Activated CD4-positive, alpha-beta T cell treated with anti-CD3 and anti-CD28 coated beads, Interleukin-2, amount 50 U/mL, for 24 hours (primary cell): ENCODE measurements around the gene PRSS16.
"Not testable (repeated sequence)": the region's sequence is repeated elsewhere in the genome, so short reads cannot be mapped to it uniquely, and the experiment has no call there.

ENCODE experiments used
- DNase-seq, 2 donors: peaks; one replicate each; pipeline ENCODE4 v3.0.0-alpha.2; 2020; ENCODE audit warnings: low read depth in 1 of 2, low spot score in 1 of 2

The PRSS16 gene

DNA sequence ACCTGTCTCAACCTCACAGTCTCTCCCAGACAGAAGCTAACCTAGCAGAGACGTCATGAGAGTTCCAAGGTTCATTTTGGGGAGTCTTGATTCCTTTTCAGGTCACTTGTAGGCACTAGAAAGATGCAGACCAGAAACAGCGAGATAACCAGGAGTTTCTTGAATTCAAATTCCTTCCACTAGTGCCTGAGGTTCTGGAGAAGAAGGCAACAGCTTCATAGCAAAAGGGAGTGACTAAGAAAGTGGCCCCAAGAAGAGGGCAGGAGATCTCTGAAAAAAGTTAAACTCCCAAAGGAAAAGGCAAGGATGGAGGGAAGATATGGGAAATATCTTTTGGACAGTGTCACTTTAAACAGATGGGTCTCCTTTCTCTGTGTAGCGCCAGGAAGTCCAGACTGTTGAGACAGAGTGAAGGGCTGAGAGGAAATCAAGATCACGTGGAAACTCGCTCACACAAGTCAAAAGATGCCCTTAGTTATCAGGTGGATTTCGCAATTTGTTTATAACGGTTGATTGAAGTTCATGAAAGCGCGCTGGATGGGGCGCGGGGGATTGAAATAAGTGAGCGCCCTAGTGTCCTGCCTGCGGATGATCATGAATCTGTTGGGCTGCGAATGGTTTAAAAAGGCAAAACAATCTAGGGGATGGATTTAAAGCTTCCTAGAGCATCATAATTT, 4.8 kb upstream of the PRSS16 start:
- DNase-seq, result no peak

DNA sequence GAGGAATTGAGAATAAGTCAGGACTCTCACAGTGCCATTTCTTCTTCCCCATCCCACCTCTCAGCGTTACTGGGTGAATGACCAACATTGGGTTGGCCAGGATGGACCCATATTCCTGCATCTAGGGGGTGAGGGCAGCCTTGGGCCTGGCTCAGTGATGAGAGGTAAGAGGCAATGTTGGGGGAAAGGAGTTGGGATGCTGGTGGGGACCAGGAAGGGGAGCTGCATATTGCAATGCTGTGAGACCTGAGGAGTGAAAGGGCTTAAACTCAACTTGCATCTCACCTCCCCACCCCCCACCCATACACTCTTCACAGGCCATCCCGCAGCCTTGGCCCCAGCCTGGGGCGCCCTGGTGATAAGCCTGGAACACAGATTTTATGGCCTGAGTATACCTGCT, 1.3 kb downstream of the PRSS16 start:
- DNase-seq, result no peak

DNA sequence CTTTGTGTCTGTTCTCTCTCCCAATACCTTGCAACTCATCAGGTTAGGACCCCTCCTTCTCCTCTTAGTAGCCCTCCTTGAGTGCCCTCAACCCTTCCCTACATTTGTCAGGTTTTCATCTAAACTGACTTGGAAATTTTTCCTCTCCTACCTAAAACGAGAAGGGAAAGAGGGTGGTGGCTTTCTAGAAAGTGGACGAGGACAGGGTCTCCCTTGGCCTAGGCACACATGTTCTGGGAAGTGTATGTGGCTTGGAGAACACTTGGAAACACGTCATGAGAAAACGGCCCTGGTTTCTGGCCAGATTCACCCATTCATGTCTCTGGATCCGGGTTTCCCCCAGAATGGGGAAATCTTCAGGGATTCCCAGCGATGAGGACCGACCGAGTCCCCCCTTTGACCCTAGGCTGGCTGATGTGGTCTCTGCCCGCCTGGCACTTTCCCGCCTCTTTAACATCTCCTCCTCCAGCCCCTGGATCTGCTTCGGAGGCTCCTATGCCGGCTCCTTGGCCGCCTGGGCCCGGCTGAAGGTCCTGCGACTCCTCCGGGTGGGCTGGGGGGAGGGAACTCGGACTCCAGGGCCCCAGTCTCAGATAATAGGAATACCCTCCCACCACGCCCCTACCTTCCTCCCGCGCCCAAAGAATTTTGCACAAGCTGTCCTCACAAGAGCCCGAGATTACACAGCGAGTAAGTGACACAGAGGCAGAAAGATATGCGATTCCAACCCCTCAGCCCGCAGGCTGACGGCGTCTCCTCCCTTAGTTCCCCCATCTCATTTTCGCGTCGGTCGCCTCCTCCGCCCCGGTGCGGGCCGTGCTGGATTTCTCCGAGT, 3.0 kb downstream of the PRSS16 start:
- DNase-seq, result no peak

DNA sequence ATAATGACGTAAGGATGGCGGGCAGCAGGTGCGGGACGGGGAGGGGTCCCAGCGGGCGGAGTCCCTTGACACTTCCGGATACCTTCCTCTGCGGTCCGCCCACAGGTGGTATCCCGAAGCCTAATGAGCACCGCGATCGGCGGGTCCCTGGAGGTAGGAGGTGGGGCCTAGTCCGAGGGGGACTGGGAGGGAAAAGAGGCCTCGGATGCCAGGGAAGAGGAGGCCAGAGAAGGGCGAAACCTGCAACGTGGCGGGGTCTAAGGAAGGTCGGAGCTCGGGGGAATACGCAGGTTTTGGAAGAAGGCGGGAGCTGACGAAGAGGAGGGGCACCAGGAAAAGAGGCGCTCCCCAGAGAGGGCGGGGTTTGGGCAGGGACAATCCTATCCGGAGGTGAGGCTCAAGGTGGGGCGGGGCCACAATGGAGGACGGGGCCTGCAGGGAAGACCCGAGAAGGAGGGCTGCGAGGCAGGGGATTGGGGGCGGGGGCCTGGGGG, 3.7 kb downstream of the PRSS16 start:
- peak in 1 of 2 donors; percentile 55 for DNase-seq

DNA sequence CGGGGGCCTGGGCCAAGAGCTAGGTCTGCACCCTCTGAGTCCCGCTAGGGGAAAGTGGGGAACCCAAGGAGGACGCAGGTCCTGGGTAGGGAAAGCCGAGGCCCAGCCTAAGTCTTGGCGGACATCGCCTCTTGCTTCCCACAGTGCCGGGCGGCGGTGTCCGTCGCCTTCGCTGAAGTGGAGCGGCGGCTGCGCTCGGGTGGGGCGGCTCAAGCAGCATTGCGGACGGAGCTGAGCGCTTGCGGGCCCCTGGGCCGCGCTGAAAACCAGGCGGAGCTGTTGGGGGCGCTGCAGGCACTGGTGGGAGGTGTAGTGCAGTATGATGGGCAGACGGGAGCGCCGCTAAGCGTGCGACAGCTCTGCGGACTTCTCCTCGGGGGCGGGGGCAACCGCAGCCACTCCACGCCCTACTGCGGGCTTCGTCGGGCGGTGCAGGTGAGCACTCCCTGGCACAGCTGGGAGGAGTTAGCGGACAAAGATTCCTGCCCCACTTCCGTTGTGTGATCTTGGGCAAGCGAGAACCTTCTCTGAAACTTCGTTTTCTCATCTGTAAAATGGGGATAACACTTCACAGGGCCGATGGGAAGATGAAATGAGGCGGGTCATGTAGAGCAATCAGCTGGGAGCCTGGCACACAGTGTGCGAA, 4.2 kb downstream of the PRSS16 start:
- DNase-seq, result peak; percentile 17 to 44

DNA sequence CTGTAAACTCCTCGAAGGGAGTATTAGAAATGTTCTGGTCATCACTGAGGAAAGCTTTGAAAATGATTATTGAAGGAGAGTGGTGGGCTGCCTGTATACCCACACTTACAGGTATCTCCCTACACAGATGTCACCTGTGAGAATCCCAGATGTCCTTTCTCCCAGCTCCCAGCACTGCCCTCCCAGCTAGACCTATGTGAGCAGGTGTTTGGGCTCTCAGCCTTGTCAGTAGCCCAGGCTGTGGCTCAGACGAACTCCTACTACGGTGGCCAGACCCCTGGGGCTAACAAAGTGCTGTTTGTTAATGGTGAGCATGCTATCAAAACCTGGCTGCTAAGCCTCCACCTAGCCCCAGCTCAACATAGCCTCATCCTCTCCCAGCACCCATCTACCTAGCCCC, 7.1 kb downstream of the PRSS16 start:
- DNase-seq, result no peak

DNA sequence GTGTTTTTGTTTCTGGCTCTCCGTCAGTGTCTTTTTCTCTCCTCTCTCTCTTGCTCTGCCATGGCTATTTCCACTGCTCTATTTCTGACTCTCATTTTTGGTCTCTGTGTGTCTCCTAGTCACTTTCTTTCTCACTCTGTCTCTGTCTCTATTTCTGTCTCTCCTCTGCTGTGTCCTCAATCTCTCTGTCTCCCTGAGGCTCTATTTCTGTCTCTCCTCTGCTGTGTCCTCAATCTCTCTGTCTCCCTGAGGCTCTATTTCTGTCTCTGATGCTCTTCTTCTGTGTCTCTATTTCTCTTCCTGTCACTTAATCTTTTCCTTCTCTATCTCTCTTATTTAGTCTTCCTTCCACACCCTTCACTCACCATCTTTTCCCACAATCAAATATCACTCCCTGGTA, 8.4 kb downstream of the PRSS16 start:
- DNase-seq, result no peak

DNA sequence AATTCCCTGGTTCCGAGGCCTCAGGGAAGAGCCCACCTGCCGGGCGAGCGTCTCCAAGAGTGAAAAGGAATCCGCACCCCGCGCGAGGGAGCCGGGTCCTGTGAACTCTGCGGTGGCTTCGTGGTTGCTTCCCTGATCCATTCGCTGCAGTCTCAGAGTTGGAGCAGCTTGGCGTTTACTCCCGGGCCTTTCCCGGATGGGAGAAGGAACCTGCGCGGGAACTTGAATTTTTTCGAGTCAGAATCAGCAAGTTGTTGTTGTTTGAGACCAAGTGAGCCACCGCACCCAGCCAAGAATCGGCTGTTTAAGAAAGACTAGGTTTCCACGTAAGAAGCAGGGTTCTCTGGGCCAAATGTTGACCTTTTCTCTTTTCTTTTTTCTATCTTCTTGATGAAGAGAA, 12.9 kb downstream of the PRSS16 start:
- no peak for DNase-seq

DNA sequence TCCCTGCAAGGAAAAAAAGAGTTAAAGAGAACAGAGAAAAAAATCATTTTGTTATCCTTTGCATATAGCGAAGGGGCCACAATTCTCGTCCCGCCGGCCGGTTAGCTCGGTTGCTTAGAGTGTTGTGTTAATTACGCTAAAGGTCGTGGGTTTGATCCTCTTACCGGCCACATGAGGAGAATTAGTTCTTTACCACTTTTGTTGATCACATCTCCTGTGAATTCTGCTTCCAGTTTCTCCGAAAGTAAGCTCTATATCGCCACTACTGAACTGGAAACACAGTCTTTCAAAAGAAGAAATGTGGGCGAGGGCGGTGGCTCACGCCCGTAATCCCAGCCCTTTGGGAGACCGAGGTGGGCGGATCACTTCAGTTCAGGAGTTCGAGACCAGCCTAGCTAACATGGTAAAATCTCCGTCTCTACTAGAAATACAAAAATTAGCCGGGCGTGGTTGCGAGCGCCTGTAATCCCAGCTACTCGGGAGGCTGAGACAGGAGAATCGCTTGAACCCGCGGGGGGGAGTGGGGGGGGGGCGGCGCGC, 13.4 kb downstream of the PRSS16 start:
- DNase-seq, result no peak

DNA sequence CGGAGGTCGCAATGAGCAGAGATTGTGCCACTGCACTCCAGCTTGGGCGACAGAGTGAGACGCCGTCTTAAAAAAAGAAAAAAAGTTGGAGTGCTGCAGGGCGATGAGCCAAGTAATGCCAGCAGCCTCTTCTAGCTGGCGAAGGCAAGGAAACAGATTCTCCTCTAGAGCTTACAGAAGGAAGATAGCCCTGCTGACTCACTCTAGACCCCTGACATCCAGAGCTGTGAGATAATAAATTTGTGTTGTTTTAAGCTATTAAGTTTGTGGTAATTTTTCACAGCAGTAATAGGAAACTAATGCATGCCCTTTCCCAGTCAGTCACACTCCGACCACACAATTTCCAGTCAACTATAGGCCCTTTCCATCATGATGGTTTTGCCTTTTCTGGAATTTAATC, 16.4 kb downstream of the PRSS16 start:
- no peak for DNase-seq

DNA sequence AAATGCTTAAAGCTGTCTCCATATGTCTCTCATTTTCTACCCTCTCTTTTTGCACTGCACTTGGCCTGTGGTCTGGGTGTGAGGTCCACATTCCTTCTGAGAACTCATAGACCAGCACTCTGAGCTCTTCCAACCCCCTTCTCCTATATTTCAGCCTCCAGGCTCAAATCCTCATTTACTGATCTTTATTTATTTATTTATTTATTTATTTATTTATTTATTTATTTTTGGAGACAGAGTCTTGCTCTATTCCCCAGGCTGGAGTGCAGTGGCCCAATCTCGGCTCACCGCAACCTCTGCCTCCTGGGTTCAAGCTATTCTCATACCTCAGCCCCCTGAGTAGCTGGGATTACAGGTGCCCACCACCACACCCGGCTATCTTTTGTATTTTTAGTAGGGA, 19.5 kb downstream of the PRSS16 start:
- DNase-seq, result not testable (repeated sequence)

DNA sequence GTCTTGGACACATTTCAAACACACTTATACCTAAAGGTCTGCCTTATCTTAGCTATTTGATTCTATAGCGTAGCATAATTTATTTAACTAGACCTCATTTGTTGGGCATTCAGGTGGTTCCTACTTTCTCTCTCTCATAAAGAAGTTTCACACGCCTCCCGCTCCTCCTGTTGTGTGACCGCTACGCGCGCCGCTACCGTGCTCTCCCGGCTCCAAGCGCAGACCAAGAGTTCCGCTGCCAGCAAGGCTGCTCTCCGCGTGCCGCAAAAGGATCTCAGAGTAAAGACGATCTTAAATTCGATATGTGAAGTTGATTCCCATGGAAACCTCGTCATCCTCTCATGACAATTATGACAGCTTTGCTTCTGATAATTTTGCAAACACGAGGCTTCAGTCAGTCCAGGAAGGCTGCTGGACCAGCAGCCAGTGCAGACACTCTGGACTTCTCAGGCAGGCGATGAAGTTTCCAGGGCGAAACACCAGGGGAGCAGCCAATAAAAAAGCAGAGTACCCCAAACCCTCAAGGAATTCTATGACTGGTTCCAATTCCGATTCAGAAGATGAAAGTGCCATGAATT, 20.4 kb downstream of the PRSS16 start:
- no peak for DNase-seq

DNA sequence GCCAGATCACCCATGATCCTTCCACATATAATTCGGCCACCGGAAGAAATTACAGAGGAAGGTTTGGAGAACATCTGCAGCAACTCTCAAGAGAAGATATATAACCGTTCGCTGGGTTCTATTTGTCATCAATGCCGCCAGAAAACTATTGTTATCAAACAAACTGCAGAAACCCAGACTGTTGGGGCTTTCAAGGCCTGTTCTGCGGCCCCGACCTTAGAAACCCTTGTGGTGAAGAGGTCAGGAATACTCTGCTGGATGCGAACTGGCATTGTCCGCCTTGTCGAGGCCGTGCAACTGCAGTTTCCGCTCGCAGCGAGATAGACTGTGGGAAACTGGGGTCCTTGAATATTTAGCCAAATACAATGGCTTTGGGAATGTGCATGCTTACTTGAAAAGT, 21.3 kb downstream of the PRSS16 start:
- no peak for DNase-seq

DNA sequence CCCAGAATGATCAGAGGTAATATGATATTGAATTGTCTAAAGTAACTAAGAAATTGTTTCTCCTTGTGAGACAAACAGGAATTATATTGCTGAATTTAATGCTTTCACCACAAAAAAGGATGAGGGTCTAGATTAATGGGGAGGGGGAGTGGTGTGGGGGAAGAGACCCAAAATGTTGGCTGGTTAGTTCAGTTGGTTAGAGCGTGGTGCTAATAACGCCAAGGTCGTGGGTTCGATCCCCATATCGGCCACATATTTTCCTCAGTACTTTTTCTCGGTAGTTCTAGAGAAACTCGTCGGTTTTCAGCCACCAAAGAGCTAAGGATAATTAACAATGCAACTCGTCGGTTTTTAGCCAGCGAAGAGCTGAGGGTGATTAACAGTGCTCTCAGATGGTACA, 26.3 kb downstream of the PRSS16 start:
- DNase-seq, result no peak

DNA sequence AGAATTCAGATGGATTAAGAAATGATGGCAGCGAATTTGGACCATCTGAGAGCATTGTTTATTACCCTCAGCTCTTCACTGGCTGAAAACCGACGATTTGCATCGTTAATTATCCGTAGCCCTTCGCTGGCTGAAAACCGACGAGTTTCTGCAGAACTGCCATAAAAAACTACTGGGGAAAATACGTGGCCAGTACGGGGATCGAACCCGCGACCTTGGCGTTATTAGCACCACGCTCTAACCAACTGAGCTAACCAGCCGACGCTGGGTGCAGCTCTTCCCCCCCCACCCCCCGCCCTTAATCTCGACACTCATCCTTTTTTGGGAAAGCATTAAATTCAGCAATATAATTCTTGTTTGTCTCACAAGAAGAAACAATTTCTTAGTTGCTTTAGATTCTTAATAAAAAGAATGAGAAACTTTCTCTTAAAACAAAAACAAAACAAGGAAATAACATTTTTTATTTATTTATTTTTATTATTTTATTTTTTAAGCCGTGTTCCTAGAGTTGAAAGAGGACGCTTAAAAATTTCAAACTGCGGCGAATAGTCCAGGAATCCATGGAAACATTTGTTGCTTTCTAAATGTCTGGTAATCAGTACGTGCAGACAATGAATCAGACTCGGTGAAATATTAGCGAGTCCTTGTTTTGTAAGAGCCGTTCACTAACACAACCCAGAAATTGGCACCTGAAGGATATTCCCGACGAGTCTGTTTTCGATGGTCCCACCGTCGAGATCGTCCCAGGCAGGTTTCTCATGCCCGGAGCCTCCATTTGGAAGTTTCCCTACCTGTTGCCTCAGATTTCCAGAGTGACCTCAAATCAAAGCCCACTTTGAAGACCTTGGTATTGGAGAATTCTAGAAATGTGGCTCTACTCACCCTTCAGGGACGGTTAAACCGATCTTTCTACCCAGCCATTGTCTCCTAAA, 27.8 kb downstream of the PRSS16 start:
- no peak for DNase-seq

DNA sequence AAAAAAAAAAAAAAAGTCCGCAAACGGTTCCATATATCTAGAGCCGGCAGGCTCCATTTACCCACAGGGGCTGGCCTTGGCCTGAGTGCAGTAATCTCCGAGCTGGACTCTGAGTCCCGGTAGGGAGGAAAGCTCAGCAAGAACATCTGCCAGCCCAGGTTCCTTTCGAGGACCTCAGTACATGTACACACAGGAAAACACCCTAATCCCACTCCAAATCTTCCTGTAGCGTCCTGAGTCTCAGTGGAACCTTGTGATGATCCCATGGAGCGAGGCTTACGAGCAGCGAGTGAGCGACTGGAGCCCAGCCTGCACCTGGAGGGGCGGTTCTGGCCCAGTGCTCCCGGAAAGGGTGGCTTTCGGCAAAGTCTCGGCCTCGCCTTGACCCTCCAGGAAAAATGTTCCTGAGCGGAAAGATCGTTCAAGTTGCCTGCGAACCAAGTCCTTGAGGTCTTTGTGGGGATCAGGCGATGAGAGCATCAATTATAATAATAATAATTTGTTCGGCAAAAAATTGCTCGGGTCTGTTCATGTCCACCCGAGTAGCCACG, 32.1 kb downstream of the PRSS16 start:
- DNase-seq, result no peak

DNA sequence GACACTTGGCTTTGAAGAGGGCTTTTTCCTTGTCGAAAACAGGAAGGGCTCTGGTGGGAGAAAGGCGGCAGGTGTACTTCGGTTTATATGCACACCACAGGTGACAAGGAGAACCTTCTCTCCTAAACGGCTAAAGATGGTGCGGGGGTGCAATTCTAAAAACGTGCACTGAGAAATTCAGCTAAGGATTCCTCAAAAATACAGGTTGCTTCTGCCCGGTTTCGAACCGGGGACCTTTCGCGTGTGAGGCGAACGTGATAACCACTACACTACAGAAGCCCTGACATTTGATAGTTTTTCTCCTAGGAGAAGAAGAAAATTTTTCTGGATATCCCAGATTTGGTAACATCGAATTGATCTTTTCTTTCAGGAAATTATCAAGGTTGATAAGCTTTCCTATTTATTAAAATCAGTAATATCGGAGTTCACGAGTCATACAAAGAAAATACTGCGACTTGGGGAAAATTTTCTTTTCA, 32.6 kb downstream of the PRSS16 start:
- peak in 1 of 2 donors; percentile 30 for DNase-seq

DNA sequence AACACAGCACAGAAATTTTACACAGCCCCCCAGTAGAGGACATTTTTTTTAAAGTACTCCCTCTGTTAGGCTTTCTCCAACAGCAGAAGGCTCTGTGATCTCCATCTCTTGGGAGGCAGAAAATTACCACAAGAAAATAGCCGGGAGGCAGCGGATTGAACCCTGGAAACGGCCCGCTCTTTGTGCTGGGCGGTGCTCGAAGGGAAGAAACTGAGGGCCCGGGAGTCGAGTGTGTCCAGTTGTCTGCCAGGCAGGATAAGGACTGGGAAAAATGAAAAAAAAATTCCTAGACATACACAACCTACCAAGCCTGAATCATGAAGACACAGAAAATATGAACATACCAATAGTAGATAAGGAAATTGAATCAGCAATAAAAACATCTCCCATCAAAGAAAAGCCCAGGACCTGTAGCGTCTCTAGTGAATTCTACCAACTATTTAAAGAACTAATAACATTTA, 33.1 kb downstream of the PRSS16 start:
- DNase-seq, result no peak

DNA sequence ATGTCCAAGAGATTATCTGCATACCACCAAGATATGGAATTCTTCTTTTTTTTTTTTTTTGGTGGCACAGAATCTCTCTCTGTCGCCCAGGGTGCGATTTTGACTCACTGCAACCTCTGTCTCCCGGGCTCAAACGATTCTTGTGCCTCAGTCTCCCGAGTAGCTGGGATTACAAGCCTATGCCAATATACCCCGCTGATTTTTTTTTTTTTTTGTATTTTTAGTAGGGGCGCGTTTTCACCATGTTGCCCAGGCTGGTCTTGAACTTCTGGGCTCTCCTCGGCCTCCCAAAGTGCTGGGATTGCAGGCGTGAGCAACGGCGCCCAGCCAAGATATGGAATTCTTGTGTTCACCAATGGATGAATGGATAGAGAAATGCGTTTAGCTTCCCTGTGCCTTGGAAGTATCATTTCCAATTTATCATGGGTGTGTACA, 33.6 kb downstream of the PRSS16 start:
- DNase-seq, result no peak

DNA sequence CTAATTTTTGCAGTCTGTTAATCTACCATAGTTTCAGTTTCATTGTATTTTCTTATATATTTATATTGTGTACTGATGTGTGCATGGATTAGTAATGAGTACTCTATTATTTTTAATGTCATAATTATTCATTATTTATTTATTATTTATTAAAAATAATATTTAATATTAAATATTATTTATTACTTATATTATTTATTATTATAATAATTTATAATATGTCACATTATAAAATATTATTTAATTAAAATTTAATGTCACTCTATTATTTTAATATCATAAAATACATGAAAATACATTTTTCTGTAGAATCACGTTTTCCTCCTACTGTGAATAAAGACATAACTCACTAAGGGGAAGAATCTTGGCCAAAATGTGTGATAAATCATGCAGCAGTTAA, 34.1 kb downstream of the PRSS16 start:
- DNase-seq, result no peak
